Left colon (tissue), 2 donors: ENCODE data around the gene CNGB1. TPM values are rescaled to one million over a fixed set of nuclear protein-coding genes. Genes with fewer than 3 reads are reported as not detected.
"Not testable (repeated sequence)": the region's sequence is repeated elsewhere in the genome, so short reads cannot be mapped to it uniquely, and the experiment has no call there.

Experiments
- ATAC-seq: fragments of 200-7000 bp; cut with Tn5 transposase; one replicate; pipeline ENCODE4 v1.9.1; 2020; ENCODE audit warnings: mild to moderate bottlenecking, moderate library complexity
- DNase-seq, 2 donors: peaks; one replicate each; pipeline ENCODE4 v3.0.0-alpha.2; 2020
- intact Hi-C, 2 donors: fragments of 100-400 bp; cut with DNase I in 1 of 2; cut with micrococcal nuclease in 1 of 2; formaldehyde crosslinking; loops; one replicate each; pipeline versions ENCODE4 v1.11.2 to v1.14.0; 2022; cut with DNase I, micrococcal nuclease
- total RNA-seq, 2 donors: library from RNA; stranded (reverse); fragmentation: NEBNext Ultra II Directional; extraction: Animal tissue kit (Norgen Biotek cat#: 25700); gene quantifications; one replicate each; pipeline ENCODE4 v1.2.1, GENCODE V29; 2021
- donor health status: DM: no; HTN: no; CAD: no.
- donor health status: DM: yes; HTN: yes; CAD: no.

The CNGB1 gene
- total RNA-seq, 2 donors from 2014 or later: 0.17 to 0.49 TPM

DNA sequence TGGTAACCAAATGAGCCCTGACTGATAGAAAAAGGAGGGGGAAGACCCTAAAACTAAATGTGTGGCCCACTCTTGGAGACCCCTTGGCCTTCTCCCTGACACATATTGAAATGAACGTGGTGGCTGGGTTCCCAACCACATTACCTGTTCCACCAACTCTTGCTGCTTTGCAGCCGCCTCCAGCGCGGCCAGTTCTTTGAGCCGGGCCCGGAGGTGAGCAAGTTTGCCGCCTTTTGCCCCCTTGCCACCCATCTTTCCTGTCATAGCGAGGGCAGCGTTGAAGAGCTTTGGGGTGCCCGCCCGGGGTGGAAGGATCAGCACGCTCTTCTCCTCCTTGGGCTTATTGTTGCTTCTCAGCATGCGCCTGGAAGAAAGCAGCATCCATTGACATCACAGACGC lies 83.2 kb downstream of the CNGB1 start:
- DNase-seq (no peak), ATAC-seq (no peak)
- intact Hi-C loops: no loop called here

DNA sequence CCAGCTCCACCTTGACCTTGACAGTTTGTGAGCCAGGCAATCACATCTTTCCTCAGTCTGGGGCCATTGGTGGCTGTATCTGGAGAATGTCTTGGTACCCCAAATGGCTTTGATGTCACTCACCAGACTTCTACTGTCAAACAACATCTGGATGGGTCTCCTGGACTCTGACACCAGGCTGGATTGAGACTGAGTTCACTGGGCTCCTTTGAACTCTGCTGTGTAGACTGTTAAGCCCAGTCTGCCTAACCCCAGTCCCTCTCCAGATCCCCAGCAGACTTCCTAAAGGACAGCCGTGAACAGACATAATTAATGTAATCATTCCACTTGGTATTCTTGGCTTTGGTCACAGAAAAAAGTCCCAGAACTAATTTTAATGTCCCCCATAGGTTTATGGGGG lies 84.5 kb downstream of the CNGB1 start:
- intact Hi-C loops: no loop called here
- ATAC-seq (no peak), DNase-seq (no peak)

DNA sequence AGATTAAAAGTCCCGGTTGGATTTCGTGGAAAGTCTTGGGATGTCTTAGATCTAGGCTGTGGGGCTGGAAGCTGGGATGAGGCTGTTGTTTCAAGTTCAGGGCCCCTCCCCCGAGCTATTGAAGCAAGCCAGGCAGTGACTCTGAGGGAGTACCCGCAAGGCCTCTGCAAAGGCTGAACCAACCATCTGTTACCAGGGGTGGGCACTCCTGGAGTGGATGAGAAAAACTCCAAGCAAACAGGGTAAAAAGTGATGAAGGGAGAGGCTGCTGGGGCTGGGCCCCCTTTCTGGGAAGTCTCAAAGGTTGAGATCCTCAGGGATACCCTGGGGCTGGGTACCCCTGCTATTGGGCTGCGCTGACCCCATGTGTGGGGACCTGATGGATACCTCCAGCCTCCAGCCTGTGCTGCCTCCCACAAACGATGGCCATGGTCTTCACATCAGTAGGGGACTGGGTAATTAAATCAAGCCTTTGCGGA lies 86.2 kb downstream of the CNGB1 start:
- ATAC-seq (no peak), DNase-seq (no peak)
- intact Hi-C loops: no loop called here

DNA sequence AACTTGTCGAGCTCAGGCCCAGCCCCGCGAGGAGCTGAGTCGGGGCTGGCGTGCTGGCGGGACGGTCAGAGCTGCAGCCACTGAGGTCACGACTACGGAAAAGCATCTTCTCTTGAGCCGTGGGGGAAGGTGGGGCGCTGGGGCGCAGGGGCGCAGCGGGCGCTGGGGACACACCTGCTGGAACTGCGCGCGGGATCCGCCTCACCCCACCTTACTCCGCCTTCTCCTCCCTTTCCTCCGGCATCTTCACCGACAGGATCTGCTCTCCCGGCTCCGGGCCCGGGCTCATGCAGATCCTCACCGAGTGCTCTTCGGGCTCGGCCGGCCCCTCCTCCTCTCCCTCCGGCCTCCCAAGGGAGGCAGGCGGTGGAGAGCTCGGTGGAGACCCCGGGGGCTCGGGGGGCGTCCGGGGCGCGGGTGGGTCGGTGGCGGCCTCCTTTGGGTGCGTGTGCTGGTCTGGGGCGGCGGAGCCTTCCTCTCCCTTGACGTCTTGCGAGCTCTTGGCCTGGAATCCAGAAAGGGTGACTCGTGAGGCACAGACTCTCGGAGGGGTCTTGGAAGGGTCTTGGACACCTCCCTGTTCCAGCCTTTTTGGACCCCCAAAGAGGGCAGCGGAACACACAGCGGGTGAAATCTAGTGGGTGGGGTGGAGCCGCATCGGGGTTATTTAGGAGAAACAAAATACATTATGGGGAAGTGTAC lies 86.8 kb downstream of the CNGB1 start:
- no peak for DNase-seq
- intact Hi-C loops: no loop called here
- ATAC-seq: no peak

DNA sequence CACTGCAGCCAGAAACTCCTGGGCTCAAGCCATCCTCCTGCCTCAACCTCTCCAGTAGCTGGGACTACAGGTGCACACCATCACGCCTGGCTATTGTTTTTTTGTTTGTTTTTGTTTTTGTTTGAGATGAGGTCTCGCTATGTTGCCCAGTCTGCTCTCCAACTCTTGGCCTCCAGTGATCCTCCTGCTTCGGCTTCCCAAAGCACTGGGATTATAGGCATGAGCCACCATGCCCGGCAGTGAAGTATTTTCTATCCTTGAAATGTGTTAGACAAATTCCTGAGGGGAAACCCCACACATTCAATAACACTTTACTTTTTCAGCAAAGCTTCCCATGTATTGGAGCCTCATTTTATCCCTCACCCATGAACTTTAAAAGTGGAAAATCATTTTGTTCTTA lies 87.4 kb downstream of the CNGB1 start:
- ATAC-seq: no peak
- intact Hi-C loops: no loop called here
- DNase-seq: no peak

DNA sequence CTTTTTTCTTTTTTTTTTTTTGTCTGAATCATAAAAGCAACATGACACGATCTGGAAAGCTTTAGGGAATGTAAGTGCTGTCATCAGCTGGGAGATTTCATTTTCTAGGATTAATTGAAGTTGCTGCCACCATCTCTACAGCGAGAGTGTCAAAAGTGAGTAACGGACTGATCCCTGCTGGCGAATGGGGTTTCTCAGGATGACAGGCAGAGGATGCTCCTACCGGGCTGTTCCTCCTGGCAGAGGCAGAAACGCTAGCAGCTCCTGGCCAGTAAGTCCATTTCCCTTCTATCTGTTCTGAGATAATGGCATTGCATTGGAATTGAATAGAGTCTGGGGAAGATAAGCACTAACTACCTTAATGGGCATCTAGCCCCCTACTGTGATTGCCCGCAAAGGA lies 88.1 kb downstream of the CNGB1 start:
- intact Hi-C loops: no loop called here
- ATAC-seq (no peak), DNase-seq (no peak)

DNA sequence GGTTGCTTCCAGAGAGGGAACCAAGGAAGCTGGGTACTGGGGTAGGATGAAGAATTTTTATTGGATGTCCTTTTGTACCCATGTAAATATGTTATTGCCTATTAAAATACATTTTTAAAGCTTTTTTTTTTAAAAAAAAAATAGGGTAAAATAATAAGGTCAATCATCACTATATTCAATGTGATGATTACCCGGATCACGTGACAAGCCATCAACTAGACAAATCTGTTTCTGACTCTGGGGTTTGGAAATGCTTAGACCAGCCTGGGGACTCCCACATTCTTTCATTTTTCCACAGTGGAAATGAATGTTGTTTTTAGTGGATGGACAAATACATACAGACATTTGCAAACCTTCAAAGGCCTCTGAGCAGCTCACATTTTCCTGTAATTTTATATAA lies 88.7 kb downstream of the CNGB1 start:
- no peak for DNase-seq
- ATAC-seq: no peak
- intact Hi-C loops: no loop called here

DNA sequence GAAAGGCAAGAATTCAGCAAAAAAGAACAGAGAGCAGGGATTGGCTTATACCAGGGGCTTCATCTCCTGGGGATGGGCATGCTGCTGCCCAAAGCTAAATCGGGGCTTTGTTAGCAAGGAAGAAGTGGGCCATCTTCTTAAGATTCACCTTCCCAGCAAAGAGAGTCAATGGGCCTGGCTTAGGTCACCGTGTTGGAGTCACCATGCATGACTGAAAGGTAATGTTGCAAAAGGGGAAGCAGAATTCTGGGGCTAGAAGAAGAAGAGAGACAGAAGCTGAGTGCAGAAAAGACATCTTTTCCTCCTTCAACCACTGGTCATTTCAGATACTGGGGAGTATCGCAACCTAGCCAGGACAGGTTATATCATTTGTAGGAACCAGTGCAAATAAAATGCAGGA lies 92.3 kb downstream of the CNGB1 start:
- DNase-seq (no peak), ATAC-seq (no peak)
- intact Hi-C loops: no loop called here

DNA sequence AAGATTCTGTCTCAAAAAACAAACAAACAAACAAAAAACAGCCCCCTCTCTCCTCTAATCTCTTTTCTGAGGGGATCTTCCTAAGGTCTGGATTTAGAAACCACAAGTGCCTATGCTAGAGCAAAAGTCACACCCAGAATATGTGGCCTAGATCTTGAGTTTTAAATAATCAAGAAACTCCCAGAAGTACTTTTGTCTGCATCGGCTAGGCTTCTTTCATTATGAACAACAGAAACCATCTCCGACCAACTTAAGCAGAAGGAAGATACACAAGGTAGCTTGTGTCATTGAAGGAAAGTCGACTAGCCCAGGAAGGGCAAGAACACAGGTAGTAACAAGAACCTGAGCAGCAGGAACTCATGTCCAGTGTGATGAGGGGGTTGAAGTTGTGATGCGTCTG lies 94.7 kb downstream of the CNGB1 start:
- intact Hi-C loops: no loop called here
- no peak for ATAC-seq

DNA sequence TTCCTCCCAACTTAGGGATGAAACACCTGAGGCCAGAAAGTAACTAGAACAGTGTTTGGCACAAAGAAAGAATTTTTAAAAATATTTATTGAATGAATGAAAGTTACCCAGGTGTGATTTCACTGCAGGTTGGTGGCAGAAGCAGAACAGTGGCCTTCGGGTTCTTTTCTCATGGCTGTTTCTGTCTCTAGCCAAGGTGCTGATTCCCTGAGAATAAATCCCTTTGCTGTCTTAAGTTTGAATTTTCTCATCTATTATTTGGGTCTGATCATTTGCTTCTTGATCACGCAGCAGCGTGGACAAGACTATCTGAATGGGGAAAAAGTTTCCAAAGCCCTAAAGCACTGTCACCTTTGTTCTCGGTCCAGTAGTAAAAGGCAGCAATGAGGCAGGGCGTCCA lies 95.6 kb downstream of the CNGB1 start:
- ATAC-seq: no peak
- intact Hi-C loops: no loop called here
- no peak for DNase-seq

More for the DNA sequence above, 94.7 kb downstream of the CNGB1 start:
- DNase-seq: no peak

DNA sequence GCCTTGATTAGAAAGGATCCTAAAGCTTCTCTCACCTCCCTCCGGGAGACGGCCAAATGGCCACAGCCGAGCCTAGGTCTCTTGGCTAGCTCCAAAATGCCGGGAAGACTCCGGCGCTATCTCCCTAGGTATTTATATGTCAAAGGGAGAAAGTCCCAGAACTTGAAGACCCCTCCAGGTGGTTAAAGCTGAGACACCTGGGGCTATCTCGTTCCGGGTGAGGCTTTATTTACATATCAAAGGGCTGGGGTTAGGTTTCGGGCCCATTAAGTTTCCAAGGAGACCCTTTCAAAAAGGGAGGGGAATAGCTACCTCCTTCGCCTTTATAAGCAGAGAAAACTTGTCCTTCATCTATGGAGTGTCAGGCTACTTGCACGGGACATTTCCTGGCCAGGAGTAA lies 97.7 kb downstream of the CNGB1 start:
- intact Hi-C loops: no loop called here
- DNase-seq: no peak
- ATAC-seq: no peak

DNA sequence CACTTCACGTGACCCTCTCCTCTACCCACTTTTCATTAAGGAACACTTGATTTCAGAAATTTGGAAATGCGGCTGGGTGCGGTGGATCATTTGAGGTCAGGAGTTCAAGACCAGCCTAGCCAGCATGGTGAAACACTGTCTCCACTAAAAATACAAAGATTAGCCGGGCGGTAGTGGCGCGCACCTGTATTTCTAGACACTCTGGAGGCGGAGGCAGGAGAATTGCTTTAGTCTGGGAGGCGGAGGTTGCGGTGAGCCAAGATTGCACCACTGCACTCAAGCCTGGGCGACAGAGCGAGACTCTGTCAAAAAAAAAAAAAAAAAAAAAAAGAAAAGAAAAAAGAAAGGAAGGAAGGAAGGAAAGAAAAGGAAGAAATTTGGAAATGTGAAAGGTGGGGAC lies 98.2 kb downstream of the CNGB1 start:
- intact Hi-C loops, DNase-seq, ATAC-seq: not testable (repeated sequence)

DNA sequence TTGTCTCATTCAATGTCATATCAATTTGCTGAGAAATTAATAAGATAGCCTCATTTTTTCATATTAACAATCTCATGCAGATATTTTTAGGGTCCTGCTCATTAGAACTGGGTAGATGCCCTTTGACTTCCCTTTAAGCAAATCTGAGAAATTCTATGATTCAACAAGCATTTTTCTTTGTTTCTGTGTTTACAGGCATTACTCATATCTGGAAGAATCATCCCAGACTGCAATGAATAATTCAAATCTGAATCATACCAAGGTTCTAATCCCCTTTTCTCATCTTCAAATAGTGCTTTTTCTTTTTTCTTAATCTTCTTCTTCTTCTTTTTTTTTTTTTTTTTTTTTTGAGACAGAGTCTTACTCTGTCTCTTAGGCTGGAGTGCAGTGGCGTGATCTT lies 99.5 kb downstream of the CNGB1 start:
- ATAC-seq (no peak), DNase-seq (no peak)
- intact Hi-C loops: no loop called here

DNA sequence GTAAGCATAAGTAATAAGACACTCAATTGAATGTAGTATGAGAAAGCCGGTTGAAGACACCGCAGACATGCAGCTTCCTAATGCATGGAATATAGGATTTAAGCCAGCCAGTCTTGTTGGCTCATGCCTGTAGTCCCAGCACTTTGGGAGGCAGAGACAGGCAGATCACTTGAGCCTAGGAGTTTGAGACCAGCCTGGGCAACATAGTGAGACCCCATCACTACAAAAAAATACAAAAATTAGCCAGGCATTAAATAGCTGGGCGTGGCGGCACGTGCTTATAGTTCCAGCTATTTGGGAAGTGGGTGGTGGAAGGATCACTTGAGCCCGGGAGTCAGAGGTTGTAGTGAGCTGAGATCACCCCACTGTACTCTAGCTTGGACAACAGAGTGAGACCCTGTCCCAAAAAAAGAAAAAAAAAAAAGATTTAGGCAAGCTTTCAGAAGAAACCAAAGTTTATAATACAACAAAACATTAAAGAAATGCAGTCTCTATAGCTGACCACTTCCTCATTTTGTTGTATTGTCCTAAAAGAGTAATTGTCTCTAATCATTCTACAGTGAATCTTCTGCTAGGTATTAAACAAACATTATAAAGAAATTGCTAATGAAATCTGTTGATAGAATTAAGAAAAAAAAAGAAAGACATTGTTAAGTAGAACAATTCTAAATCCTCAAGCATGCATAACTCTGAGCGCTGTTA lies 100.0 kb downstream of the CNGB1 start:
- ATAC-seq (no peak), DNase-seq (no peak)
- intact Hi-C loops: no loop called here

DNA sequence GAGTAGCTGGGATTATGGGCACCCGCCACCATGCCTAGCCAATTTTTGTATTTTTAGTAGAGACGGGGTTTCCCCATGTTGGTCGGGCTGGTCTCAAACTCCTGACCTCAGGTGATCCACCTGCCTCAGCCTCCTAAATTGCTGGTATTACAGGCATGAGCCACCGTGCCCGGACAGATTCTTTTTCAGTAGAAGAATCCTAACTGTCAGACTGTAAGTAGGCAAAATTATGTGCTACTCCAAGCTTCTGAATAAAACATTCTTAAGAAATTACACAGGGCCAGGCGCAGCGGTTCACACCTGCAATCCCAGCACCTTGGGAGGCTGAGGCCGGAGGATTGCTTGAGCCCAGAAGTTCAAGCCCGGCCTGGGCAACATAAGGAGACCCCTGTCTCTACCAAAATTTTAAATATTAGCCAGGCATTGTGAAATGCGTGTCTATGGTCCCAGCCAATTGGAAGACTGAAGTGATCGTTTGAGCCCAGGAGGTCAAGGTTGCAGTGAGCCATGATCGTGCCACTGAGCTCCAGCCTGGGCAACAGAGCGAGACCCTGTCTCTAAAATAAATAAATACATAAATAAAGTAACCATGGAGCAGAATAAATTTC lies 101.9 kb downstream of the CNGB1 start:
- intact Hi-C loops: no loop called here
- ATAC-seq: no peak
- DNase-seq: no peak

DNA sequence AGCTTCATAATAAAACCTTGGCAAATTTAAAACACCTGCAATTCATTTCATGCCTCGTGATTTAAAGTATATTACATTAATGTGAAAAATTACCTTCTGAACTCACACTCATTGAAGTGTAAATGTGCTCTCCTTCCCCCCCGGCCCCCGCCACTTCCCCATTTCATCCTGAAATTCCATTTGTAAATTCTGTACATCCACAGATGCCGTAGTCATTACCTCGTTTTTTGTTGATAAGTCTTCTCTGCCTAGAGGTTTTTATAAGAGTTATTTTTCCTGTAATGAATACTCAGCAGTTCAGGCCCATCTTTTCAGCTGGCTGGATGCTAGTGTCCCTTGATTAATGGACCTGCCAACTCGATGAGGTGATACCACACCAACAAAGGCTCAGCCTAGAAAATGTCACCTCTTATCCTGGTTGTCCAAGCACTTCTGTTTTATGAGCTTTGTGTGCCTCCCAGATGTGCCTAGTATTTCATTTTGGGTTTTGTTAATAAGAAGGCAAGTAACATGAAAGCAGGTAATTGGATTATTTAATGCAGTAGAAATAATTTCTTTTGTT lies 103.8 kb downstream of the CNGB1 start:
- ATAC-seq (no peak), DNase-seq (no peak)
- intact Hi-C loops: no loop called here

DNA sequence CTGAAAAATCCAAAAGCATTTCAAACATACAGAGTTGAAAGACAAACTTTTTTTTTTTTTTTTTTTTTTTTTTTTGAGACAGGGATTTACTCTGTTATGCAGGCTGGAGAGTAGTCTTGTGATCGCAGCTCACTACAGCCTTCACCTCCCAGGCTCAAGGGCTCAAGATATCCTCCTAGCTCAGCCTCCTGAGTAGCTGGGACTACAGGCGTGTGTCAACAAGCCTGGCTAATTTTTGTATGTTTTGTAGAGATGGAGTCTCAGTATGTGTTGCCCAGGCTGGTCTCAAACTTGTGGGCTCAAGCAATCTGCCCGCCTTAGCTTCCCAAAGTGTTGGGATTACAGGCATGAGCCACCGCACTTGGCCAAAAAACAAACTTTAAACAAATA lies 104.4 kb downstream of the CNGB1 start:
- intact Hi-C loops: no loop called here
- DNase-seq (no peak), ATAC-seq (no peak)

DNA sequence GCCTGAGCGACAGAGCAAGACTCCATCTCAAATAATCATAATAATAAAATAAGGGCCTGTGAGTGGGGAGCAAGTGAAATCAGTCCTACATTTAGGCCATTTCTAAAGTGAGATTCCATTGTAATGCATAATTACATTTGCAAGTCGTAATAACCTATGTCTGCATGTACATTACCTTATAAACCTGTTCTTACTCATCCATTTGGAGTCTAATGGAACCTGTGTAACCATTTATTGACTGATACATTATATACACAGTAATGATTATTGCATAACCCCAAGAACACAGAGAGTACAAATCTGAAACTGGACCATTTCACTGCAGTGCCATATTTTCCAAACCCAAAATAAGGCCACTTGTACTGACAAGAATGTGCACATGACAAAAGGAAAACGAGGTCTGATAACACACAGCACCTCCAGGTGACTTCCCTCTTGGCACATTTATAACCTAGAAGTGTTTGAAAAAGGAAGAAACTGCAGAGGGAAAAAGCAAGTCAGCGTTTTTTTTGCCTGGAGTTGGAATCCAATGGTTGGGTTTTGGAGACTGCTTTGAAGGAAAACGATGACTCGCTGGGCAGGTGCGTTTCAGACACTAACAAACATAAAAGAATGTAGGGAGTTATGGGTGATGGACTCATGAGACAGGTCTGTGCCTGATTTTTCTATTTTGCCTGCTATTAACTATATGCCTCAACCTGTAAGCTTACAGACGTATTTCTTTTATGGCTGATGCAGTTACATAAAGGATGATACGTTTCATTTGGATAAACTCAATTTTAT lies 105.0 kb downstream of the CNGB1 start:
- ATAC-seq (no peak), DNase-seq (no peak)
- intact Hi-C loops: no loop called here
